ENCODE data around the gene STIM1.
"Not testable (repeated sequence)": the region's sequence is repeated elsewhere in the genome, so short reads cannot be mapped to it uniquely, and the experiment has no call there.

Gene STIM1

DNA sequence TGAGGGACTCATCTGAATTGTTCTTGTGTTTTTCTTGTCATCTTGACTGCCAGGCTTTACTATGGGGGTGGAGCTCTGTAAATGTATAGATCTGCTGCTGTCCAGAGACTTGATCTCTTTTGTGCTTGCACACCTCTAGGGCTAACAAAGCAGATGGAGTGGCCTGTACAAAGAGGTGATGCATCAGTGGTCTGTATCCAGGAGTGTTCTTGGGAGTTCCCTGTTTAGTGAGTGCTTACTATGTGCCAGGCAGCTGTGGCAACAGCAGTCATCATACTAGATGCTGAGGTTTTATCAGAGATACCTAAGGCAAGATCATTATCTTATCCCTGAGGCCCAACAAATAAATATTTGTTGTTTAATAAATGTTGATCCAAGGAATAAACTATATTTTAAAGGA, 33.4 kb downstream of the STIM1 start:
- no peak for DNase-seq

DNA sequence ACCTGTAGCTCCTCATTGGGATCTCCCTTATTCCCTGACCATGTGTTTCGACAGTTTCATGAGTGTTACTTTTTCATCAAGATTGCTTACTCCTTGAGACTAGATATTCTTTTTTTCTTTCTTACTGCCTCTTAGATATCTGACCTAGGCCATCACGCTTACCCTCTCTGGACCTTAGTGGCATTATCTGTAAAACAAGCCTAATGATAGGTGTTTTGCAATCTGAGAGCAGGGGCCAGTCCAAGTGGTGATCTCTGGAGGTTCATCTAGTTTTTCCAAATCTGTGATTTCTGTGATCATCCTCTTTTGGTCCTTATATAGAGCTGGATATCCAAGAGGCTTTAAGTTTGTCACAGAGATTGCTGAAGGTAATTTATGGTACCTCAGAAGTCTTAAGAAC, 34.5 kb downstream of the STIM1 start:
- no peak for DNase-seq

DNA sequence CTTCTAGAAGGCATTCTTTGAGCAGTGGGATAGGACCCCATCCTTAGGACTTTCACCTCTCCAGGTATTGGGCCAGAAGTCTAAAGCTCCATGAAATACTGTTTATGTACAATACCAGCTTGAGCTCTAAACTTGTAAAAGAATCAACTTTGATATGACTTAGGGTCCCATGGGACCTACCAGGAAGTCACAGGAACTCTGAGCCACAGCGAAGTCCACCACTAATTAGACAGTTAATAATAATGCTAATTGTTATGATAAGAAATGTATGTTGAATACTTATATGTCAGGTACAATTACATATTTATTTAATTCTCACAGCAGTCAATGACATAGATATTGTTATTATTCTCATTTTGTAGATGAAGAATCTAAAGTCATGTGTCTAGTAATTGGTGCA, 35.3 kb downstream of the STIM1 start:
- DNase-seq, result no peak

DNA sequence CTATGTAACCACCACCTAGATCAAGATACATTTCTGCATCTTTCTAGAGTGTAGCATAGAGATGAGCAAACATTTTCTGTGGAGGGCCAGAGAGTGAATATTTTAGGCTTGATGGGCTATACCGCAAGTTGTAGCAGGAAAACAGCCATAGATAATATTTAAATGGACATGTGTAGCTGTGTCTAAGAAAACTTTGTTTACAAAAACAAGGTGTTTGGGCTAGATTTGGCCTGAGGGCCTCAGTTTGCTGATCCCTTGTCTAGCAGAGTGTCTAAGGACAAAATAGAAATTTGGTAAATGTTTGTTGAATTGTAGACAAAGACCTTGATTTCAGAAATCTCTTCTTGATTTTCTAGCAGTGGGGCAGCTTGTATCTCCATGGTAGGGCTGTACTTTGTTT, 36.3 kb downstream of the STIM1 start:
- no peak for DNase-seq

DNA sequence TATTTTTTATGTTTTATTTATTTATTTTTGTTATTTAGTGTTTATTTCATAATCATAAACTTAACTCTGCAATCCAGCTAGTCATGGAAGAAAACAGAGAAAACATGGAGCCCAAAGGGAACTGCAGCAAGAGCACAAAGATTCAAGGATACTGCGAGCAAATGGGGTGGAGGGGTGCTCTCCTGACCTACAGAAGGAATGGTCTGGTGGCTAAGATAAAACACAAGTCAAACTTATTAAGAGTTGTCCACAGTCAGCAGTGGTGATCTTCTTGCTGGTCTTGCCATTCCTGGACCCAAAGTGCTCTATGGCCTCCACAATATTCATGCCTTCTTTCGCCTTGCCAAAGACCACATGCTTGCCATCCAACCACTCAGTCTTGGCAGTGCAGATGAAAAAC, 36.7 kb downstream of the STIM1 start:
- DNase-seq, result no peak

DNA sequence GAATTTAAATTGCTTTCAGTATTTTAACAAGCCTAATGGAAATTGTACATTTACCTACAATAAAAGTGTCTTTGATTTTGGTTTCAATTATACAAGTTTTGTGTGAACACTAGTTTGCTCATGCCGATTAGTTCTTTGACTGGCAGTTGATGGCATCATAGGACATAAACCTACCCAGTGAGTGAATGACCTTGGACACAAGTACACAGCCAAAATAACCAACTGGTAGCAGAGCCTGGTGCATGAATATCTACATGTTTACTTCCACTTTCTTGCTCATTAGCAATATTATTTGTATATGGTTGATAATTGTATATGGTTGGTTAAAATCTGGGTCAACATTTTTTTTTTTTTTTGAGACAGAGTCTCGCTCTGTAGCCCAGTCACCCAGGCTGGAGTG, 37.8 kb downstream of the STIM1 start:
- DNase-seq, result no peak

DNA sequence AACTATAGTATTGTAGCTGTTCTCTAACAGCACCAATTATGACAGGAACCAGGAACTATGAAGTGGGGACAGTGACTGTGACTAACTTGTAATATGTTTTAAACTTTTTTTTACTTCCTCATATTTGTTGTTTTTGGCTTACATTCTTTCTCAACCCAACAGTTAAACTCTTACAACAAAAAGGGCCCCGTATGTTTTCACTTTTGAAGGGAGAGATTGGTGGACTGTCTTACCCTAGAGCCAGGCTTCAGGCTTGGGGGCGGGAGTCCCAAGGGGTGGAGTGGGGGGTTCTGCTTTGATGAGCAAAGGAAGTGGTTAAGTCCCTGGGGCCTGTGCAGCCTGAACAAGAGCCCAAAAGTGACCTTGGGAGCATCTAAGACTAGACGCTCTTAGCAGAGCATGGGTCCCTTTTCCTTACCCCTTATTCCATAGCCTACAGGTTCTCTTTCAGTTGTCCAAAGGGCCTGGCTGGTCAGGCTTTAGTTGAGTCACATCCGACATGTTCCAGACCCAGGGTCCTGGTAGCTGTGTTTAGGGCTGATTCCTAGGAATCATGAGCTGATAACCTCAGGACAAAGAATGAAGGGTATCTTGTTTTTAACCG, 38.8 kb downstream of the STIM1 start:
- peak; percentile 64 for DNase-seq

DNA sequence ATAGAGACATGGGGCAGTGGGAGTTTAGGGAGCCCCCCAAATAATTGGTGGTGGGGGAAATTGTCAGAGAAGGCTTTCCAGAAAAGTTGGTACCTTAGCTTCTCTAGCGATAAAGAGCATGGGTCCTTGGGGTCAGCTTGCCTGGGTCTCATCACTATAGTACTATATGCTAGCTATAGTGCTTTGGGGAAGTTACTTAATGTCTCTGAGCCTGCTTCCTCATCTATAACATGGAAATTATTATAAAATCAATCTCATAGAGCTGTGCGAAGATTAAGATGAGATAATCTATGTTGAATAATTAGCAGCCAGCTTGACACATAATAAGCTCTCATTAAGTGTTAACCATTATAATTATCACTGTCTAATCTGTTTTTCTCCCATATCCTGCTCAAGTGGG, 41.2 kb downstream of the STIM1 start:
- DNase-seq, result no peak

DNA sequence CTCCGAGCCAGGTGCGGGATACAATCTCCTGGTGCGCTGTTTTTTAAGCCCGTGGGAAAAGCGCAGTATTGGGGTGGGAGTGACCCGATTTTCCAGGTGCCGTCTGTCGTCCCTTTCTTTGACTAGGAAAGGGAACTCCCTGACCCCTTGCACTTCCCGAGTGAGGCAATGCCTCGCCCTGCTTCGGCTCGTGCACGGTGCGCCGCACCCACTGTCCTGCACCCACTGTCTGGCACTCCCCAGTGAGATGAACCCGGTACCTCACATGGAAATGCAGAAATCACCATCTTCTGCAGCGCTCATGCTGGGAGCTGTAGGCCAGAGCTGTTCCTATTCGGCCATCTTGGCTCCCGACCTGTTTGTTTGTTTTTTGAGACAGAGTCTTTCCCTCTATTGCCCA, 44.8 kb downstream of the STIM1 start:
- DNase-seq, result not testable (repeated sequence)

DNA sequence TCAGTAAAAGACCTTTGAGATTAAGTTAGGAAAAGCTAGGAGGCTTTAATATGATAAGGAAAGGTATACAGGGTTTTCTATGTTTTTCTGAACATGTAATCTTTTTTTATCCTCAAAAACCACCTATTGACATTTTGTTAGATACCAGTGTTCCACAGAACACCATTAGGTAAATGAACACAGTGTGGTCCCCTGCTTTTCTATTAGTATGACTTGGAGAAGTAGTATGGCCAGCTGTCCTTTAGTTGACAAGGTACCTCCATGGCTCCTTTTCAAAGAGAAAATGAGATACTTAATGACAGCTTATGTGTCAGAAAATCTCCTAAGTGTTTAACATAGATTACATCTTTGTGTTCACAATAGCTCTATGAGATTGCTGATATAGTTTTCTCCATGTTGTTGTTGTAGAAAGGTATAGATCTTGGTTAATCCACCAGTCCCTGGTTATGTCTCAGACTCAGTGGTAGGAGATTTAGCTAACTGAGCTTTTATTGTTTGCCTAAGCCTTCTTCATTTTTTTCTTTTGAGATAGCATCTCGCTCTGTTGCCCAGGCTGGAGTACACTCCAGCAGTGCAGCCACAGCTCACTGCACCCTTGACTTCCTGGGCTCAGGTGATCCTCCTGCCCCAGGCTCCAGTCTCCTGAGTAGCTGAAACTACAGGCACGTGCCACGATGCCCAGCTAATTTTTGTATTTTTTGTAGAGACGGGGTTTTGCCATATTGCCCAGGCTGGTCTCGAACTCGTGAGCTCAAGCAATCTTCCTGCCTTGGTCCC, 46.0 kb downstream of the STIM1 start:
- DNase-seq, result no peak

DNA sequence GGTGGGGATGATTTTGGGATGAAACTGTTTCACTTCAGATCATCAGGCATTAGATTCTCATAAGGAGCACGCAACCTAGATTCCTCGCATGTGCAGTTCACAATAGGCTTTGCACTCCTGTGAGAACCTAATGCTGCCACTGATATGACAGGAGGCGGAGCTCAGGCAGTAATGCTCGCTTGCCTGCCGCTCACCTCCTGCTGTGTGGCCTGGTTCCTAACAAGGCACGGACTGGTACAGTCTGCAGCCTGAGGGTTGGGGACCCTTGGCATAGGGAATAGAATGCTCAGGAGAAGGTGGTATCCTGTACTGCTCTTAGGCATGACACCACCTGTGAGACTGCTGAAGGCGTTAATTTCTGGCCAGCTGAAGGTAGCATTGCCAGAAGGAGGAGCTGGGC, 47.0 kb downstream of the STIM1 start:
- no peak for DNase-seq

DNA sequence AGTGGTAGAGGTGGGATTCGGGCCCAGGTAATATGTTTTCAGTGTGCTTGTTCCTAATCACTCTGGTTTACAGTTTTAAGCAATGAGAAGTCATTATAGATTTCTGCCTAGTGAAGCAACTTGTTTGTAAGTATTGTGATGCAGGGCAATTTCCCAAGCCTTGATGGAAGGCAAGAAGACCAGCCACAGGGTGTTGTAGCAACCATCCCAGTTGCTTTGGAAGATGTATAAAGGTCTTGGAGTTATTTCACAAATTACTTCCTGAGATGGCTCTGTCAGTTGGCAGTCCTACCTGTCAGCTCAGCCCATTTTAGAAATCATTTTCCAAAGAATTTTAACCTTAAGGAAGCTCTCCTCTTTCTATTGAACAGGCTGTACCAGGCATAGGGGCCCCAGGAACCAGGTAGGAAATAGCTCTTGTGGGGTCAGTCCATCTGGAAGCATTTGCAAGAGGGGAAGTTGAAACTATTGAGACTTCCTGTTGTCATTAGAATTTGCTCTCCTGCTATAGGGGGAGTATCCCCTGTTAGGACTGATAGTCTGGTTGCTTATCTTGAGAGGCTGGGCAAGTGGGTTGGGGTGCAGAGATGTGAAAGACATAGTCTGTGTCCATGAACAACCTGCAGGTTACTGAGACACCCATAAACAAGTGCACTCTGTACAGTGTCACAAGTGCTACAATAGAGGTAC, 47.9 kb downstream of the STIM1 start:
- peak; percentile 23 for DNase-seq

DNA sequence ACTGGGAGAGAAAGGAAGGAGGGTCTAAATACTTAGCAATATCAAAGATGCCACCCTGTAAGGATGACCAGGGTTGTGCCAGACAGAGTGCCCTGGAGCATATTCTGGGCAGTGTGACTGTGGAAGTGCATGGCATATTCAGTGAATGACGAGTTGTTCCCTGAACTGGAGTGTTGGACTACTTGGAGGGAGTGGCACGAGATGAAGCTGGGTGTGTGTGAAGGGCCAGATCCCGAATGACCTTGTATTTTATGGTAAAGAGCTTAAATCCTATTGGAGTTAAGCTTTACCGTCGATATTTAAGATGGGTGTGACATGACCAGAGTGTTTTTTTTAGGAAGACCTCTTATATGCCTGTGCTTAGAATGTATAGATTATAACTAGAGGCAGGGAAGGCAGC, 48.8 kb downstream of the STIM1 start:
- DNase-seq, result no peak

DNA sequence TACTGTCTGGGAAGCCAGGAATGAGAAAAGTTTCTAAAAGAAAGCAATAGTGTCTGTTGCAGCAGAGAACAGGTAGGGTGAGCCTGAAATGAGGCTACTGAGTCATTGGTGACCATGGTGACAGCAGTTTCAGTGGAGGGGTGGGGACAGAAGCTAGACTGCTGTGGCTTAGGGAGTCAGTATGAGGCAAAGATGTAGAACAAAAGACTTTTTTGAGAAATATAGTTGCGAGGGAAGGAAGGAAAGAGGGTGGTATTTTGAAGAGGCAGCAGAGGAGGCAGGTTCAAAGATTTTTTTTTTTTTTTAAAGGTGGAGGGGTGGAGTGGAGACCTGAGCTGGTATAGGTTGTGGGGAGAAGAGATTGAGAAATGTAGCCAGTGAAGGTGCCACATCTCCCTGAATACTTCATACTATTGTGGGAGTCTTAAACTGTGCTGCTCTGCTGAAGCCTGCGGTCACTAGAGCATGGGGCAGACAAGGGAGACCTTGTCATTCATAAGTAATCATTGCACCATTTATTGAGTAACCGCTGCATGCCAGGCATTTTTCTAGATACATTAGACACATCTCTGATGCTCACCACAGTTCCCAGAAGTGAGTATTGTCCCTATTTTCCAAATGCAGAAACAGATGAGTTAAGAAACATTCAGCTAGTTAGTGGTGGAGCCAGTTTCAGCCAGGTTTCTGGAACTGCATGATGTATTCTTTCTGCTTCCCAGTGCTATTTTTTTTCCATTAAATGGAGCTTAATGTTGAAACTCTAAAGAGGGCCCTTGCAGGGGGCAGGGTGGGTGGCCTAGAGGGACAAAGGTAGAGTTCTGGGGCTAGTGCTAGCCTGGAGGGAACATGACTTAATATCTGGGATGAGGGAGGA, 49.9 kb downstream of the STIM1 start:
- DNase-seq, result no peak

DNA sequence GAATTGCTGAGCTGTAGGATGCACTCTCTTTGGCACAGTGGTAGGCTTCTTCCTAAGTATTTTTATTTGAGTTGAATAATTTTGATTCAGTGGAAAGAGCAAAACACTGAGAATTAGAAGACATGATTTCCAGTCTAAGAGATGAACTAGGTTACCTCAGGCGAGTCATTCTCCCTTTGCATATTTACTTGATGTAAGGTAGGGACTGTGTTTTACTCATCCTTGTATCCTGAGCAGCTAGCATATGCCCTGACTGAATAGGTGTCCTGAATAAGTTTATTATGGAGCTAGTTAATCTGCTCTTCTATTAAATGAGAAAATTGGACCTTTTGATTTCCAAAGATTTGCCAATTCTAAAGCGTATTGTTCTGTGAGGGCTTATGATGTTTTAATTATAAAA, 50.7 kb downstream of the STIM1 start:
- DNase-seq, result no peak

DNA sequence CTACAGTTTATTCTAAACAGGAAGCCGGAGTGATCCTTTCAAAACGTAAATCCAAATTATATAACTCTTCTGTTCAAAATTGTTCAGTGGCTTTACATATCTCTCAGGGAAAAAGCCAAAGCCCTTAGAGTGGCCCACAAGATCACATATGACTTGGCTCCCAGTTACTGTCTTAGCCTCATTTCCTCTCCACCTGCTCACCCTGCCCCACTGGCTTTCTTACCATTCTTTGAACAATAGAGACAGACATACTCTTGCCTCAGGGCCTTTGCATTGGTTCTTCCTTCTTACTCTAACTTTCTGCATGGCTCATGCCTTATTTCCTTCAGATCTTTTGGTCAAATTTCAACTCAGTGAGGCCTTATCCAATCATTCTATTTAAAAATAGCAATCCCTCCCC, 52.1 kb downstream of the STIM1 start:
- no peak for DNase-seq

DNA sequence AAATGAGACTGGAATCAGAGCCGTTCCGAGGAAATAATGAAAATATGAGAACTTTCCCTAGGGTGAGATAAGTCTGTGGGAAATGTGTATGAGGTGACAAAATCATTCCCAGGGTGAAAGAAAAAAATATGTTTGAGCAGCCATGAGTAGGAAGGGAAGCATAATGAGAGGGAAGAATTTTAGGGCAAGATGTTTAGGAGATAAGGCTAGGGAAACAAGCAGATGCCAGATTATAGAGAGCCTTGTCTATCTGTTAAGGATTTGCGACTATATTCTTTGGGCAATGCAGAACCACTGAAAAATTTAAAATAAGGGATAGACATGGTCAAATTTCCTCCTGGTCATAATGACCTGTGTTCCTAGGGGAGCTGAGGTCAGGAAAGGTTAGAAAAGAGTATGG, 54.4 kb downstream of the STIM1 start:
- no peak for DNase-seq

DNA sequence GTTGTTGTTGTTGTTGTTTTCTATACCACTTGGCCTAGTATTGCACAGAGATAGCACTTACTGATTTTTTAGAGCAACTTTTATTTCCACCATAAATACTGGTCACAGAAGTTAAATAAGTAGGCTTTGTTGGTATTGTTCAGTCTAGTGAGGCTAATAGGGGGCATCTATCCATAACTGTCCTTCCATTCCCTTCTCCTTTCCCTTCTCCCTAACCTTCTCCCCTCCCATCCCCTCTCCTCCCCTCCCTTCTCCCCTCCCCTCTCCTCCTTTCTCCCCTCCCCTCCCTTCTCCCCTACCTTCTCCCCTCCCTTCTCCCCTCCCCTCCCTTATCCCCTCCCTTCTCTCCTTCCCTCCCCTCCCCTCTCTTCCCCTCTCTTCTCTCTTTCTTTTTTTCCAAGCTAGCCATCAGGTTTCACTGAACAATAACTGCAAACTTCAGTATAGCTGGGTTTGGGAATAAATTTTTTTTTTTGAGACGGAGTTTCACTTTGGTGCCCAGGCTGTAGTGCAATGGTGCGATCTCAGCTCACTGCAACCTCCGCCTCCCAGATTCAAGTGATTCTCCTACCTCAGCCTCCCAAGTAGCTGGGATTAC, 56.5 kb downstream of the STIM1 start:
- no peak for DNase-seq

DNA sequence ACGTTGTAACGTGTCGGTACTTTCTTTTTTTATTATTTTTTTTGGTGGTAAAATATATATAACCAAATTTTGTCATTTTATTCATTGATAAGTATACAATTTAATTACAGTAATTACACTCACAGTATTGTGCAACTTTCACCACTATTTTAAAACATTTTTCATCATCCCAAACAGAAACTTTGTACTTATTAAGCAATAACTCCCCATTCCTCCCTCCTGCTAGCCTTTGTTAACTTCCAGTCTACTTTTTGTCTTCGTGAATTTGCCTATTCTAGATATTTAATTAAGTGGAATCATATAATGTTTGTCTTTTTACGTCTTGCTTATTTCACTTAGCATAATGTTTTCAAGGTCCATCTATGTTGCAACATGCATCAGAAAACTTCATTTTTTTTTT, 58.5 kb downstream of the STIM1 start:
- DNase-seq, result no peak

DNA sequence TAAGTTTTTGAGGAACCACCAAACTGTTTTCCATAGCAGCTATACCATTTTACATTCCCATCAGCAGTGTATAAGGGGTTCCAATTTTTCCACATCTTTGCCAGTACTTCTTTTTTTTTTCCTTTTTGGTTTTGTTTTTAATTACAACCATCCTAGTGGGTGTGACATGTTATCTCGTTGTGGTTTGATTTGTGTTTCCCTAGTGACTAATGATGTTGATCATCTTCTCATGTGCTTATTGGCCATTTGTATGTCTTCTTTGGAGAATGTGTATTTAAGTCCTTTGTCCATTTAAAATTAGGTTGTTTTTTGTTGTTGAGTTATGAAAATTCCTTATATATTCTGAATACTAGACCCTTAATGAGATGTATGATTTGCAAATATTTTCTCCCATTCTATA, 59.3 kb downstream of the STIM1 start:
- peak; percentile 67 for DNase-seq

DNA sequence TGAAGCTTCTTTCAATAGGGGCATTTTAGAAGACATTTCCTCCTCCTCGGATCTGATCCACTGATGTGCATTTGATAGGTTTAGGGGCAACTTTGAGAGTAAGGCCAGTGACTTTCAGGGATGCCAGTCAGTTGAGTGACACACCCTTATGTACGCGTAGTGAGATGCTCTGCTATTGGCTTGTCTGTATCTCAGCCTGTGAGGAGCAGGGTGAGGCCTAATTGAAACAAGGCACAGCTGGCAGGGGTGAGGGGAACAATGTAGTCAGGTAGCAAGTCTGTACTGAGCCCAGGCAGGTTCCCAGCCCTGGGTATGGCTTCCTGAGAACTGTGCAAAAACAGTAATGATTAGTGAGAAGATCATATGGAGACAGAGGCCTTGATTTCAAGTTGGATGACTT, 61.5 kb downstream of the STIM1 start:
- no peak for DNase-seq

DNA sequence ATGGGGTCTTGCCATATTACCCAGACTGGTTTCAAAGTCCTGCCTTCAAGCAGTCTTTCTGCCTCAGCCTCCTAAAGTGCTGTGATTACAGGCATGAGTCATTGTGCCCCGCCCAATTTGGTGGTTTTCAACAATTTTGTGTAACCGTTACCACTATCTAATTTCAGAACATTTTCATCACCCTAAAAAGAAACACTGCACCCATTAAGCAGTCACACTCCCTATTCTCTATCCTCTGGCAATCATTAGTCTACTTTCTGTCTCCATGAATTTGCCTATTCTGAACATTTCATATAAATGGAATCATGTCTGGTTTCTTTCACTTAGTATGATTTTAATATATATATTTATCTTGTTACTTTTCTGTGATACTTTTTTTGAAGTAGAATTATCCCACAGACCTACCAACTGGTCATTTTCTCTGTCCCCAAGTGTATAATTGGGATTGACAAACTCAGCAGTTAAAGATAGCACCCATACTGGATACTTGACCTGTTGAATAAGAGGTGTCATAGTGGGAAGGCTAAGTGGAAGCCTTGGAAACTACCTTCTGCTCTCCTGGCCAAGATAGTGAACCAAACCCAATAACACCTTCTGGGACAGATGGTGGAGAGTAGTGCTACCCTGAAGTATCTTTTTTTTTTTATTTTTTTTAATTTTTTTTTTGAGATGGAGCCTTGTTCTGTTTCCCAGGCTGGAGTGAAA, 64.8 kb downstream of the STIM1 start:
- peak; percentile 93 for DNase-seq

All from OCI-M1 (cell line).